Breast epithelium (tissue), 4 donors: ENCODE results near the gene ABT1. TPM values are rescaled to one million over a fixed set of nuclear protein-coding genes. Genes with fewer than 3 reads are reported as not detected.
A peak's percentile ranks its signal among the peaks of the same experiment; 100 is the strongest.

ENCODE experiments used
- DNase-seq, 2 donors: peaks; one replicate each; pipeline ENCODE4 v3.0.0-alpha.2; 2019; ENCODE audit warnings: low spot score in 2 of 2
- H3K27ac ChIP-seq, 2 donors: fragments of 200-600 bp; sonication (generic) in 1 of 2; one replicate each; pipeline ENCODE4 v1.5.1; 2016 to 2019; ENCODE audit warnings: mild to moderate bottlenecking in 1 of 2
- H3K27me3 ChIP-seq, 2 donors: fragments of 200-600 bp; sonication (generic) in 1 of 2; one replicate each; pipeline versions ENCODE4 v1.5.1 to v1.6.0; 2017 to 2019; ENCODE audit warnings: control low read depth in 1 of 2, mild to moderate bottlenecking in 1 of 2
- H3K36me3 ChIP-seq: fragments of 200-600 bp; one replicate; pipeline ENCODE4 v1.5.1; 2019
- H3K4me1 ChIP-seq, 2 donors: fragments of 200-600 bp; sonication (generic); one replicate each; pipeline ENCODE4 v1.5.1; 2016 to 2019; ENCODE audit warnings: control low read depth in 1 of 2
- H3K4me3 ChIP-seq, 3 donors: fragments of 200-600 bp; sonication (generic); 1 replicate in 2 of 3; 2 replicates in 1 of 3; pipeline ENCODE4 v1.5.1; 2016 to 2019; ENCODE audit warnings: mild to moderate bottlenecking in 3 of 3, moderate library complexity in 2 of 3
- H3K9me3 ChIP-seq, 2 donors: fragments of 200-600 bp; sonication (generic) in 1 of 2; one replicate each; pipeline ENCODE4 v1.5.1; 2016 to 2019; ENCODE audit warnings: control low read depth in 1 of 2
- CTCF ChIP-seq, 3 donors: fragments of 450-650 bp; IDR thresholded peaks; one replicate each; pipeline ENCODE4 v1.5.1; 2016 to 2017; ENCODE audit warnings: antibody characterized with exemption in 3 of 3, mild to moderate bottlenecking in 3 of 3, moderate library complexity in 3 of 3
- POLR2A ChIP-seq: fragments of 450-650 bp; IDR thresholded peaks from one replicate; pipeline ENCODE4 v1.6.1; 2016; ENCODE audit warnings: antibody characterized with exemption, mild to moderate bottlenecking, moderate library complexity
- POLR2AphosphoS5 ChIP-seq, 3 donors: sonication (generic); formaldehyde crosslinking; IDR thresholded peaks; one replicate each; pipeline ENCODE4 v1.6.1; 2017; ENCODE audit warnings: antibody characterized with exemption in 3 of 3
- intact Hi-C: fragments of 100-400 bp; cut with DNase I; formaldehyde crosslinking; loops from one replicate; pipeline ENCODE4 v1.15.1; 2023; ENCODE audit warnings: low total_unique reads
- total RNA-seq, 3 donors: library from RNA; depleted of rRNA; stranded (reverse); fragments of >200 nt; gene quantifications; one replicate each; pipeline ENCODE4 v1.1.0, GENCODE V29; 2016

Gene ABT1
- total RNA-seq, 3 donors from 2014 or later: 13.8 to 19.5 (median 18.0) TPM

- no peaks in the 10 kb centered on the region for H3K4me1 ChIP-seq
- DNase-seq: no peak
- H3K9me3 ChIP-seq: no peaks in the 10 kb centered on the region
- no peak for TF ChIP-seq CTCF (IDR thresholded peaks at IDR 0.05)
- H3K4me3 ChIP-seq: no peak overlapping the region
- H3K27ac ChIP-seq: no peak overlapping the region
- no peaks in the 10 kb centered on the region for H3K36me3 ChIP-seq
- intact Hi-C loops: no loop called here
- H3K27me3 ChIP-seq: no peaks in the 10 kb centered on the region
Observed at GRCh38 chr6:26604797-26605196, 8.0 kb downstream of the ABT1 start.

DNA sequence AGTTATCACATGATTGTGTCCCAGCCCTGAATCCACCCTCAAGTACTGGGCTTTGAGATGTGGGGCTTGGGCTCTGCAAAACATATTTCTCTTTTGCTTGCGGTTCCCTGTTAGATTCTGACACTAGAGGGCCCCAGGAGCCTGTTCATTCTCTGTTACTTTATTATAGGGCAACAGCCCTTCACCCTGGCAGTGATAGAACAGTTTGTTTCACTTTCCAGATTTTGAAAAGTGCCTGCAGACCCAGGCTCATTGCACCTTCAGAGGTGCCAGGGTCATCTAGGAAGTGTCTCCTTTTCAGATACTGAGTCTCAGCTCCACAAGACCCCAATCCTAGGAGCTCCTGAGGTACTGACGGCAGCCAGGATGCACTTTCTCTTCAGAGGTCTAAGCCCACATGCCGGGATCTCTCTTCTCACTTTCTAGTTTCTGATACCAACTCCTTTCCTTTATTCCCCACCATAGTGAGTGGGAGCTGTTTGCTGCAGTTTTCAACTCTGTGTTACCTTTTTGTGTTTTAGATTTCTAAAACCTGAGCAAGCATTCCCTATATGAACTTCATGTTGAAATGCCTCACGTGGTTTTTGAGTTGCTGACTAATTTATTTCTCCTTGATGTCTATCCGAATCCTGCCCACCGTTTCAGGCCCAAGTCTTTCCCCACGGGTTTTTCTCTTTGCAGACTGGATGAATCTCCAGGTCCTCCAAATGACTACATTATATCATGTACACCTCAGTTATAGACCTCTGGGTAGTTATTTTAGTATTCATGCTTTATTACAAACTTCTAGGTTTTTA, 10.9 kb downstream of the ABT1 start:
- intact Hi-C loops: no loop called here
- DNase-seq: no peak

DNA sequence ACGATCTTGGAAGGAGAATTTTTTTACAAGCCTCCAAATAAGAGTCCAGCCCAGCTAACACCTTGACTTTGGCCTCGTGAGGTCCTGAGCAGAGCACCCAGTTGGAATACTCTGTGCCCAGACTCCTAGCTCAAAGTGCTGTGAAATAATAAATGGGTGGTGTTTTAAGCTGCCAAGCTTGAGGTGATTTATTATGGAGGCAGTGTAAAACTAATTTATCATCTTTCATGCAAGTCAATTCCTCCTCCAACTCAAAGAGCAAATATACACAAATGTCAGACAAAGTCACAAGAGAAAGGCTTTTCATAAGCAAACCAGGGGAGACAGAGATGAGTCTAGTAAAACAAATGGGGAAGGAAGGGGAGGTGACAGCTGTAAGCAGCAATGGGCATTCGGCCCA, 12.7 kb downstream of the ABT1 start:
- H3K27ac ChIP-seq: no peak overlapping the region
- intact Hi-C loops: no loop called here
- H3K27me3 ChIP-seq: peaks cover 0 to 19% of the 10 kb centered on the region in 2 donors
- no peaks in the 10 kb centered on the region for H3K9me3 ChIP-seq
- no peak overlapping the region for H3K4me3 ChIP-seq
- DNase-seq: no peak
- H3K36me3 ChIP-seq: no peaks in the 10 kb centered on the region
- no peaks in the 10 kb centered on the region for H3K4me1 ChIP-seq
- TF ChIP-seq POLR2AphosphoS5 (IDR thresholded peaks at IDR 0.05) (no peak), CTCF (IDR thresholded peaks at IDR 0.05) (no peak), POLR2A (no peak)

More for the DNA sequence above, 10.9 kb downstream of the ABT1 start:
- Histone ChIP-seq H3K4me1 (no peaks in the 10 kb centered on the region), H3K4me3 (no peak overlapping the region), H3K9me3 (no peaks in the 10 kb centered on the region), H3K27me3 (peaks cover 0 to 4% of the 10 kb centered on the region in 2 donors), H3K27ac (no peak overlapping the region), H3K36me3 (no peaks in the 10 kb centered on the region)
- TF ChIP-seq CTCF (IDR thresholded peaks at IDR 0.05): peak in 2 of 3 donors; percentile 32 to 43
- no peak for TF ChIP-seq POLR2AphosphoS5 (IDR thresholded peaks at IDR 0.05)

- TF ChIP-seq CTCF (IDR thresholded peaks at IDR 0.05) (no peak), POLR2A (no peak), POLR2AphosphoS5 (IDR thresholded peaks at IDR 0.05) (no peak)
- no peak overlapping the region for H3K4me3 ChIP-seq
- DNase-seq: no peak
- intact Hi-C loops: no loop called here
- peaks cover 0 to 4% of the 10 kb centered on the region in 2 donors for H3K9me3 ChIP-seq
- H3K27me3 ChIP-seq: peaks cover 0 to 25% of the 10 kb centered on the region in 2 donors
- no peaks in the 10 kb centered on the region for H3K4me1 ChIP-seq
- H3K36me3 ChIP-seq: no peaks in the 10 kb centered on the region
- no peak overlapping the region for H3K27ac ChIP-seq
Observed at GRCh38 chr6:26611599-26611998, 14.8 kb downstream of the ABT1 start.

DNA sequence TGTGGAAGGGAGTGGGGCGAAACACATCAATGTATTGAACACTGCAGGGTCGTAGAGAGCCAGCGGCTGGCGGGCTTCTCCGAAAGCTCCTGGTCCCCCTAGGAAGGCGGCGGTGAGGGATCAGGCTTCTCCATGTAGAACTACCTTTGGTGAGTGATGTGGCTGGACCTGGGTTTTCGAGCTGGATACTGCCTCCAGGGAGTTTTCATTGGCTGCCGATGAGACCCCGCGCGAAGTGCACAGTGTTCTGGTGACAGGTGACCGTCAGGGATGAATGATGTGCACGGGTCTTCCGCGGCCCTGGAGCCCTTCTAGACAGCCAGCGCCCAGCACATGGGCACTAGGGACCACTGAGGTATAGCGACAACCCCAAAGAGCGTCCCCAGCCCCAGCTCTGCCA, 16.4 kb downstream of the ABT1 start:
- H3K4me3 ChIP-seq: peak overlapping the region in 1 of 3 donors; percentile 53
- DNase-seq: no peak
- no peaks in the 10 kb centered on the region for H3K4me1 ChIP-seq
- no peaks in the 10 kb centered on the region for H3K36me3 ChIP-seq
- TF ChIP-seq CTCF (IDR thresholded peaks at IDR 0.05): no peak
- no peak for TF ChIP-seq POLR2A
- TF ChIP-seq POLR2AphosphoS5 (IDR thresholded peaks at IDR 0.05): no peak
- peaks cover 0 to 25% of the 10 kb centered on the region in 2 donors for H3K27me3 ChIP-seq
- H3K27ac ChIP-seq: no peak overlapping the region
- intact Hi-C loops: no loop called here
- peaks cover 0 to 4% of the 10 kb centered on the region in 2 donors for H3K9me3 ChIP-seq
